KMS-11 (cell line): ENCODE results near the gene PBX2.

ENCODE experiments used
- H2AFZ ChIP-seq: fragments of 200-600 bp; sonication (generic); 2 replicates; pipeline ENCODE4 v1.6.1; 2016; ENCODE audit warnings: antibody characterized with exemption, mixed run types, low read depth
- H3K27ac ChIP-seq: fragments of 200-600 bp; sonication (generic); 2 replicates; pipeline ENCODE4 v1.6.1; 2016; ENCODE audit warnings: mild to moderate bottlenecking, mixed run types
- H3K27me3 ChIP-seq: fragments of 200-600 bp; sonication (generic); 2 replicates; pipeline ENCODE4 v1.6.1; 2017; ENCODE audit warnings: mild to moderate bottlenecking, low read depth, mixed run types, moderate library complexity; ENCODE audit not compliant: insufficient read depth
- H3K36me3 ChIP-seq: fragments of 200-600 bp; sonication (generic); 2 replicates; pipeline ENCODE4 v1.6.1; 2017; ENCODE audit warnings: mild to moderate bottlenecking, mixed run types; ENCODE audit not compliant: insufficient read depth
- H3K4me1 ChIP-seq: fragments of 200-600 bp; sonication (generic); 2 replicates; pipeline ENCODE4 v1.6.1; 2016; ENCODE audit warnings: mild to moderate bottlenecking, low read depth, mixed run types; ENCODE audit not compliant: poor library complexity, severe bottlenecking
- H3K4me2 ChIP-seq: fragments of 200-600 bp; sonication (generic); 2 replicates; pipeline ENCODE4 v1.7.0; 2016; ENCODE audit warnings: mild to moderate bottlenecking, mixed run types
- H3K4me3 ChIP-seq: fragments of 200-600 bp; sonication (generic); IDR thresholded peaks from 2 replicates; pipeline ENCODE4 v1.6.1; 2017; ENCODE audit warnings: low read depth, low read length, mixed read lengths; ENCODE audit not compliant: insufficient read depth
- H3K79me2 ChIP-seq: fragments of 200-600 bp; sonication (generic); 2 replicates; pipeline ENCODE4 v1.6.1; 2016; ENCODE audit warnings: low read depth, mixed run types; ENCODE audit not compliant: insufficient read depth
- H3K9ac ChIP-seq: fragments of 200-600 bp; sonication (generic); 2 replicates; pipeline ENCODE4 v1.6.1; 2016; ENCODE audit warnings: mild to moderate bottlenecking, mixed run types
- H4K20me1 ChIP-seq: fragments of 200-600 bp; sonication (generic); 2 replicates; pipeline ENCODE4 v1.6.1; 2016; ENCODE audit warnings: mild to moderate bottlenecking, mixed run types; ENCODE audit not compliant: insufficient read depth
- TF ChIP-seq, protein P1 (sequence below): fragments of 200-600 bp; sonication (generic); conservative IDR thresholded peaks from 2 replicates; pipeline ENCODE4 v1.6.1; 2017; ENCODE audit warnings: low read depth, mild to moderate bottlenecking, antibody characterized with exemption, low read length, moderate library complexity, mixed read lengths

Gene PBX2

DNA sequence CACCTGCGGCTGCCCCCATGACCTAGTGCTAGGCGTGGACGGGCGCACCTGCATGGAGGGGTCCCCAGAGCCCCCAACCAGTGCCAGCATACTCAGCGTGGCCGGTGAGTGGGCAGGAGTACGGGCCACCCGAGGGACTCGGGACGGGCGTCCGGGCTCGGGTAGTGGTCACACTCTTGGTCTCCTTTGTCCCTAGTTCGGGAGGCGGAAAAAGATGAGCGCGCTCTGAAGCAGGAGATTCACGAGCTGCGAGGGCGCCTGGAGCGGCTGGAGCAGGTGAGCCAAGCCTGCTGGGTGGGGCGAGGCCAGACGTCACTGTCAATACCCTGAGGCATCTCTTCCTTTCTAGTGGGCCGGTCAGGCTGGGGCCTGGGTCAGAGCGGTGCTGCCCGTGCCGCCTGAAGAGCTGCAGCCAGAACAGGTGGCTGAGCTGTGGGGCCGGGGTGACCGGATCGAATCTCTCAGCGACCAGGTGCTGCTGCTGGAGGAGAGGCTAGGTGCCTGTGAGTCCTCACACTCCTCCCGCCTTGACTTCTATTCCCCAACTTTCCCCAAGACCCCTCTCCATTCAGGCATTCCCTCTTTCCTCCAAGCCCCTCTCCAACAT lies 22.7 kb downstream of the PBX2 start:
- Histone ChIP-seq H3K79me2 (no peaks in the 10 kb centered on the region), H2AFZ (no peak overlapping the region), H3K27ac (no peak overlapping the region), H3K36me3 (no peaks in the 10 kb centered on the region), H3K9ac (no peak overlapping the region), H3K4me2 (no peak overlapping the region), H3K4me1 (no peaks in the 10 kb centered on the region), H3K4me3 (no peak overlapping the region), H4K20me1 (no peaks in the 10 kb centered on the region), H3K27me3 (no peaks in the 10 kb centered on the region)
- TF ChIP-seq, protein P1, sequence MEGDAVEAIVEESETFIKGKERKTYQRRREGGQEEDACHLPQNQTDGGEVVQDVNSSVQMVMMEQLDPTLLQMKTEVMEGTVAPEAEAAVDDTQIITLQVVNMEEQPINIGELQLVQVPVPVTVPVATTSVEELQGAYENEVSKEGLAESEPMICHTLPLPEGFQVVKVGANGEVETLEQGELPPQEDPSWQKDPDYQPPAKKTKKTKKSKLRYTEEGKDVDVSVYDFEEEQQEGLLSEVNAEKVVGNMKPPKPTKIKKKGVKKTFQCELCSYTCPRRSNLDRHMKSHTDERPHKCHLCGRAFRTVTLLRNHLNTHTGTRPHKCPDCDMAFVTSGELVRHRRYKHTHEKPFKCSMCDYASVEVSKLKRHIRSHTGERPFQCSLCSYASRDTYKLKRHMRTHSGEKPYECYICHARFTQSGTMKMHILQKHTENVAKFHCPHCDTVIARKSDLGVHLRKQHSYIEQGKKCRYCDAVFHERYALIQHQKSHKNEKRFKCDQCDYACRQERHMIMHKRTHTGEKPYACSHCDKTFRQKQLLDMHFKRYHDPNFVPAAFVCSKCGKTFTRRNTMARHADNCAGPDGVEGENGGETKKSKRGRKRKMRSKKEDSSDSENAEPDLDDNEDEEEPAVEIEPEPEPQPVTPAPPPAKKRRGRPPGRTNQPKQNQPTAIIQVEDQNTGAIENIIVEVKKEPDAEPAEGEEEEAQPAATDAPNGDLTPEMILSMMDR, result no peak

DNA sequence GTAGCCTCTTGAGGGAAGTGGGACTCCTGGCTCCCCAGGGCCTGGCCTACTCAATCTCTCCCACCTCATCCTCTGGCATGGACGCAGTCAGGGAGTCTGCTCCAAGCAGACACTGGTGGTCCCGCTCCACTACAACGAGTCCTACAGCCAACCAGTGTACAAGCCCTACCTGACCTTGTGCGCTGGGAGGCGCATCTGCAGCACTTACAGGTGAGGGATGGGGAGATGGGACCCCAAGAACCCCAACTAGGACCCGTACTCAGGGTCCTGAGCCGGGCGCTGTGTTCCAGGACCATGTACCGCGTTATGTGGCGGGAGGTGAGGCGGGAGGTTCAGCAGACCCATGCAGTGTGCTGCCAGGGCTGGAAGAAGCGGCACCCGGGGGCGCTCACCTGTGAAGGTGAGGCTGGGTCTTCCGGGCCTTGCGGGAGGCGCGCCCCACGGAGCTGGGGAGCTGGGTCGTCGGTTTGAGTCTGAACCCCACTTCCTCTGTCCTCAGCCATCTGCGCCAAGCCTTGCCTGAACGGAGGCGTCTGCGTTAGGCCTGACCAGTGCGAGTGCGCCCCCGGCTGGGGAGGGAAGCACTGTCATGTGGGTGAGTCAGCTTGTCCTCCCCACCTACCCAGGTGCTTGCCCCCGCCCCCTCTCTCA lies 23.5 kb downstream of the PBX2 start:
- Histone ChIP-seq H2AFZ (no peak overlapping the region), H3K4me1 (no peaks in the 10 kb centered on the region), H4K20me1 (no peaks in the 10 kb centered on the region), H3K27ac (no peak overlapping the region), H3K4me3 (no peak overlapping the region), H3K9ac (no peak overlapping the region), H3K27me3 (no peaks in the 10 kb centered on the region), H3K79me2 (no peaks in the 10 kb centered on the region), H3K36me3 (no peaks in the 10 kb centered on the region), H3K4me2 (no peak overlapping the region)
- TF ChIP-seq, protein P1, result no peak

DNA sequence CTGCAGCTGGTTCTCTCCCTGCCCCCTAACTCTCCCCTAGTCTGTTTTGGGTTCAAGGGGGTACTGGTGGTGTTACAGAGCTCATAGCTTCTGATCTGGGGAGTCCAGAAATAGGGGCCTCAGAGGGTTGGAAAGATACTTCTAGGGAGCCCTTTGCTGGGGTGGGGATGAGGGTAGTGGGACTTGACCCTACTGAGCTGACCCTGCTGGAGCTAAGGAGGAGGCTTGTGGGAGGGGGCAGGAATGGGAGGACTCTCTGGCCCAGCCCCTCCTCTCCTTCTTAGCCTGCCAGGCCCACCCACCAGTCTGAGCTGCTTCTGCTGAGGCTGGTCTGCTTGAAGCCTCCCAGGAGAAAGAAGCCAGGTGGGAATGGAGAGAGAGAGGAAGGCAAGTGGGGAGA lies 25.7 kb downstream of the PBX2 start, which contains the start of gene EGFL8:
EGFL8 (plus strand) TSS at position 301 of the 400 bp plus-strand sequence. CDS start 1,571 bp downstream, outside the sequence.
- no peaks in the 10 kb centered on the region for H3K27me3 ChIP-seq
- H3K9ac ChIP-seq, result no peak within 1 kb of the TSS
- H3K79me2 ChIP-seq, result no peaks in the 10 kb centered on the region

DNA sequence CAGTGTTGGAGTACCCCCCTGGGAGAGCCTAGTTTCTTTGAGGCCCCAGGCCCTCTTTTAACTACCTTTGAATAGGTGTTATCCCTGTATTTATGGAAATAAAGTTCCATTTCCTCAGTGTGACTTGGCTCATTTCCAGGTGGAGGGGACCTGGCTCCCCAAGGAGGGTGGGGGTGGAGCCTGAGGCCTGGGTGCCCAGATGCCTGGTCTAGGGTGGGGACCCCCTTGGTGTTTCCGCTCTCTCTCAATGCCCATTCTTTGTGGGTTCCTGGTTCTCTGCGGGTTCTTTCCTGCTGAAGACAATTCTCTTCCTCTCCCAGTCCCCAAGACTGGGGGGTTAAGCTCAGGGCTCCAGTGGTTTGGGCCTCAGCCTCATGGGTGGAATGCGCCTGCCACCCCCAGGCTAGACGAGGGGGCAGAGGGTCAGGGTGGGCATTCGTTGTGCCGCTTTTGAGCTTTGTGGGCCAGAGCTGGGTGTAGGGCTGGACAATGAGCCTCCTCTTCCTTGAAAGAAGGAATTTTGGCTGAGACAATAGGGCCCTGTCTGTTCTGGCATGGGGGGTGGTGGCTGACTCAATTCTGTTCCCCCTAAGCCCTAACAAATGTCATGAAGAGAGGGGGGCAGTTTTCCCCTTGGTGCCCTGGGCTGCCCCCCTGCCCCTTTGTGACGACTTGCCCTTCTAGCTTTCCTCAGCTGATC lies 26.3 kb downstream of the PBX2 start:
- Histone ChIP-seq H3K4me3 (no peak overlapping the region), H3K79me2 (no peaks in the 10 kb centered on the region), H4K20me1 (no peaks in the 10 kb centered on the region), H3K4me2 (no peak overlapping the region), H3K27ac (no peak overlapping the region), H3K4me1 (no peaks in the 10 kb centered on the region), H3K9ac (no peak overlapping the region), H2AFZ (no peak overlapping the region), H3K36me3 (no peaks in the 10 kb centered on the region), H3K27me3 (no peaks in the 10 kb centered on the region)
- TF ChIP-seq, protein P1, result no peak

More for the DNA sequence above, 25.7 kb downstream of the PBX2 start, which contains the start of gene EGFL8:
- H2AFZ ChIP-seq, result no peak within 1 kb of the TSS
- no peaks in the 10 kb centered on the region for H4K20me1 ChIP-seq
- H3K36me3 ChIP-seq, result no peaks in the 10 kb centered on the region
- TF ChIP-seq, protein P1, result no peak
- no peak within 1 kb of the TSS for H3K4me2 ChIP-seq
- no peak within 1 kb of the TSS for H3K27ac ChIP-seq
- H3K4me3 ChIP-seq, result no peak within 1 kb of the TSS
- H3K4me1 ChIP-seq, result no peaks in the 10 kb centered on the region
